Progenitor cell of endocrine pancreas (in vitro differentiated cells): Measurements from ENCODE around the gene DCLK2. TPM values are rescaled to one million over a fixed set of nuclear protein-coding genes. Genes with fewer than 3 reads are reported as not detected.
"Not testable (repeated sequence)": the region's sequence is repeated elsewhere in the genome, so short reads cannot be mapped to it uniquely, and the experiment has no call there.

Experiments
- DNase-seq: peaks from one replicate; pipeline ENCODE4 v3.0.0; 2021; ENCODE audit warnings: low spot score; ENCODE audit not compliant: unreplicated experiment
- H3K27ac Mint-ChIP-seq: 2 replicates; pipeline ENCODE4 v1.8.0; 2021; ENCODE audit warnings: mild to moderate bottlenecking, moderate library complexity, mixed read lengths
- H3K27me3 Mint-ChIP-seq: 2 replicates; pipeline ENCODE4 v1.8.0; 2021; ENCODE audit warnings: mixed read lengths
- H3K36me3 Mint-ChIP-seq: 2 replicates; pipeline ENCODE4 v1.8.0; 2022; ENCODE audit warnings: mixed read lengths; ENCODE audit not compliant: insufficient read depth
- H3K4me1 Mint-ChIP-seq: 2 replicates; pipeline ENCODE4 v1.8.0; 2021; ENCODE audit warnings: low read depth, mixed read lengths
- H3K4me3 Mint-ChIP-seq: 2 replicates; pipeline ENCODE4 v1.8.0; 2021; ENCODE audit warnings: low read depth, mild to moderate bottlenecking, moderate library complexity, mixed read lengths
- H3K9me3 Mint-ChIP-seq: 2 replicates; pipeline ENCODE4 v1.8.0; 2021; ENCODE audit warnings: low read depth, mixed read lengths
- CTCF ChIP-seq: fragments of 200-600 bp; sonication (generic); IDR thresholded peaks from one replicate; pipeline ENCODE4 v1.5.0; 2021; ENCODE audit warnings: antibody characterized with exemption, mild to moderate bottlenecking; ENCODE audit not compliant: unreplicated experiment
- total RNA-seq: library from RNA; stranded (reverse); gene quantifications from 2 replicates; pipeline ENCODE4 v1.2.1, GENCODE V29; 2021

Gene DCLK2
- total RNA-seq, 1 donor from 2014 or later, result 7.2 TPM

GRCh38 chr4:150152766-150153165 lies 74.5 kb downstream of the DCLK2 start:
- Mint-ChIP-seq H3K27me3 (no peaks in the 10 kb centered on the region), H3K4me3 (no peak overlapping the region), H3K27ac (no peak overlapping the region), H3K36me3 (no peaks in the 10 kb centered on the region), H3K4me1 (no peaks in the 10 kb centered on the region), H3K9me3 (no peaks in the 10 kb centered on the region)
- no peak for TF ChIP-seq CTCF
- no peak for DNase-seq

GRCh38 chr4:150155391-150155790 lies 77.1 kb downstream of the DCLK2 start:
- Mint-ChIP-seq H3K36me3 (no peaks in the 10 kb centered on the region), H3K9me3 (no peaks in the 10 kb centered on the region), H3K4me3 (no peak overlapping the region), H3K27ac (no peak overlapping the region), H3K27me3 (no peaks in the 10 kb centered on the region), H3K4me1 (no peaks in the 10 kb centered on the region)
- no peak for TF ChIP-seq CTCF
- no peak for DNase-seq

- H3K4me1 Mint-ChIP-seq, result no peaks in the 10 kb centered on the region
- H3K27ac Mint-ChIP-seq, result no peak overlapping the region
- no peaks in the 10 kb centered on the region for H3K27me3 Mint-ChIP-seq
- no peak overlapping the region for H3K4me3 Mint-ChIP-seq
- H3K9me3 Mint-ChIP-seq, result no peaks in the 10 kb centered on the region
- no peak for DNase-seq
- no peak for TF ChIP-seq CTCF
- no peaks in the 10 kb centered on the region for H3K36me3 Mint-ChIP-seq
These were observed 78.3 kb downstream of the DCLK2 start for GRCh38 chr4:150156543-150156942.

- TF ChIP-seq CTCF, result no peak
- Mint-ChIP-seq H3K36me3 (no peaks in the 10 kb centered on the region), H3K27me3 (no peaks in the 10 kb centered on the region), H3K4me3 (no peak overlapping the region), H3K4me1 (no peaks in the 10 kb centered on the region), H3K9me3 (no peaks in the 10 kb centered on the region), H3K27ac (no peak overlapping the region)
- no peak for DNase-seq
These were observed 79.8 kb downstream of the DCLK2 start for GRCh38 chr4:150158041-150158440.

GRCh38 chr4:150160473-150160872 lies 82.2 kb downstream of the DCLK2 start:
- Mint-ChIP-seq H3K27me3 (no peaks in the 10 kb centered on the region), H3K27ac (no peak overlapping the region), H3K9me3 (no peaks in the 10 kb centered on the region), H3K4me3 (no peak overlapping the region), H3K36me3 (no peaks in the 10 kb centered on the region), H3K4me1 (no peaks in the 10 kb centered on the region)
- TF ChIP-seq CTCF, result no peak
- DNase-seq, result no peak

- Mint-ChIP-seq H3K27me3 (no peaks in the 10 kb centered on the region), H3K9me3 (peaks cover 4% of the 10 kb centered on the region), H3K4me3 (no peak overlapping the region), H3K4me1 (no peaks in the 10 kb centered on the region), H3K36me3 (peaks cover 1% of the 10 kb centered on the region), H3K27ac (no peak overlapping the region)
- TF ChIP-seq CTCF, result no peak
- no peak for DNase-seq
These were observed 82.9 kb downstream of the DCLK2 start for GRCh38 chr4:150161109-150161508.

GRCh38 chr4:150162020-150162419 lies 83.8 kb downstream of the DCLK2 start:
- H3K36me3 Mint-ChIP-seq, H3K27ac Mint-ChIP-seq, H3K4me1 Mint-ChIP-seq, H3K27me3 Mint-ChIP-seq, H3K9me3 Mint-ChIP-seq, H3K4me3 Mint-ChIP-seq, DNase-seq: not testable (repeated sequence)
